ENCODE measurements around the gene DKK3.

DKK3 gene

DNA sequence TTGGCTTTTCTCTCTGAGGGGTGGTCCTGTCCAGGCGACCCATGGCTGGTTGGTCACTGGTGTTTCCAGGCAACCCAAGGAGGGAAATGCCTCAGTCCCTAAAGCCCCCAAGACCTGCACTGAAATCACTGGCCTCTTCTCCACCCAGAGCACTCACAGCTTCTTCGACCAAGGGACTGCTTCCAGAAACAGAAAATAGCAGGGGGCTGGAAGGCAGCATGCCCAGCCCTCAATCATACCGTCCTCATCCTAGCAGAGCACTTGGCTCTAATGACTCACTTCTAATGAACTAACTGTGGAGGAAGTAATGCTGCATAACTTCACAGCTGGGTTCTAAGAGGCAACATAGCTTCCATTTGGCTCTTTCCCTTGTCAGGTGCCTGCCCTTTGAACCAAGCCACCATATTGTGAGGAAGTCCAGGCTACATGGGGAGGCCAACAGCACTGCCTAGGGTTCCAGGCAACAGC lies 27.6 kb downstream of the DKK3 start:
- DNase-seq = no peak

DNA sequence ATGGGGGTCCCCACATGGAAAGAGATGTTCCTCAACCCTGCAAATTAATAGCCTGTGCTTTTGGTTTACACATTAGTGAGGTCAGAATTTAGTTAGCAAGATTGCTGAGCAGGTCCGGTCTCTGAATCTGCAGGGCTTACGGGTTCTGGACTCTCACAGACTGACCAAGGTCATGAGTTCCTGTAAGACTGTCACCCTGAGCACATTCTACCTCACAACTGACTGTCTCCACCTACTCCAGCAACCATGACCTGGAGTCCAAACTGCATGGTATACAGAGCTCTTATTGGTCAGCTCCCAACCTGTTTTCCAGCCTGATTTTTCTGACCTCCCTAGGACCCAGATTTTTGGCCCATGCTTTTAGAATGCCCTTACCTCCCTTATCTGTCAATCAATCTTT lies 28.2 kb downstream of the DKK3 start:
- DNase-seq = no peak

DNA sequence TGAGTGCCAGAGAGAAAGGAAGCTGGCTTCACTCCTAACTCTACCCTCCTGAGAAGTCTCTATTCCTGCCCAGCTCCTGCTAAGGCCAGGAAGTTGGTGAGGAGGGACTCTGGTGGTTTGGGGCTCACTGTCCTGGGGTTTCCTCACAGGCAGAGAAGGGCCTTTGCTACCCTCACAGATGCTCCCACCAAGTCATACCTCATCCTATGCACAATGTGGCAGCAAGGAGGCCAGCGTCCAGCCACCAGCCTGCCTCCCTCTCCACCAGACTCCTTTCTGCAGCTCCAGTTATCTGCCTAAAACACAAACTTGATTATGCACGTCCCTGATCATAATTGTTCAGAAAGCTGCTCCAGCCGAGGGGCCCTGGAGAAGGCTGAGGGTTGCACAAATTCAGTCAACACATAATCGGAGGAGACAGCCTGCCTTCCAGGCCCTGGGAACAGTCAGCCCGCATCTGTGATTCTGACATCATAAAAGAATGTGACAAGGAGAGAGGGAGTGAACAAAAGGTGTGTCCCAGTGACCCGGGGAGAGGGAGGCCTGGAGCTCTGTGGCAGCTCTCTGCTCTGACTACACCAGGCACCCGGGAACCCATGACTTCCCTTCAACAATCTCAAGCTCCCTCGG lies 28.8 kb downstream of the DKK3 start:
- DNase-seq = no peak

DNA sequence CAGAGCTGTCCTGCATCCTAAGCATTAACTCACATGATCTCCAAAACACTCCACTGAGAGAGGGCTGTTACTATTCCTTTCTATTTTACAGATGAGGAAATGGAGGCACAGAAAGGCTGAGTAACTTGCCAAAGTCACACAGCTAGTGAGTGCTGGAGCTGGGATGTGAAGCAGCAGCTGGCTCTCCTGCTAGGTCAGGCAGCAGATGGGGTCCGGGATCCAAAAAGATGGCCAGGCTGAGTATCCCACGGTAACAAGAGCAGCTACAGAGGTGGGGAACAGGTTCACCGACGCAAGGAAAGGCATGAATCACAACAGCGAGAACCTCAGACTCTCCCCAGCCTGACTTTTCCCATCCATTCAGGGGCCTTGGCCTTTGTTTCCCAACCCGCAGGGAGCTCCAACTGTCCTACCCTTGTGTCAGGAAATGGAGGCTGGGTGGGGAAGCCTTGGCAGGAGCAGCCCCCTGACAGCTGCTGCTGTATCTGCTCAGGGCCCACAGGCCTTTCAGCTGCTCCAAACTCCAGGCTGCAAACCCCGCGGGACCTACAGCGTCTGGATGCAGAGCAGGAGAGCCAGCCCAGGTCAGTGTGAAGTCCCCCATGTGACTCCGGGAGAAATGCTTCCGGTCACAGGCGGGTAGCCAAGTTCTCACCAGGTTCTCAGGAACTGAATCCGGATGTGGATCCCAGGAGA lies 29.5 kb downstream of the DKK3 start:
- no peak for DNase-seq

DNA sequence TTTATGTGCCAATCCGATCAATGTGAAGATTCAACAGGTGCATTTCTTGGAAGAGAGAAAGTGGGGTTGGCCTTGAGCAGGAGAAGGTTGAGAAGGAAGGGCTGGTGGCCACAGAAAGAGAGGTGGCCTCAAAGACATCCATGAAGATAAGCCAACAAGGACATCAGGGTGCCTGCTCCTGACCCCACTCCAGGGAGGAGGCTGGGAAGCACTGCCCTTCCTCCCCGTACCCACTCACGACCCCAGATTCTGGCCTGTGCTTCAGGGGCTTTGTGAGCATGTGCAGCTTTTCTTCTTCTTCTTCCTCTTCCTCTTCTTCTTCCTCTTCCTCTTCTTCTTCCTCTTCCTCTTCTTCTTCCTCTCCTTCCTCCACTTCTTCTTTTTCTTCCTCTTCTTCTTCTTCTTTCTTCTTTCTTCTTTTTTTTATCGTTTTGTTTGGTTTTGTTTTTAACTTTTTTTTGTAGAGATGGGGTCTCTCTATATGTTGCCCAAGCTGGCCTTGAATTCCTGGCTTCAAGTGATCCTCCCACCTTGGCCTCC lies 30.3 kb downstream of the DKK3 start:
- no peak for DNase-seq

DNA sequence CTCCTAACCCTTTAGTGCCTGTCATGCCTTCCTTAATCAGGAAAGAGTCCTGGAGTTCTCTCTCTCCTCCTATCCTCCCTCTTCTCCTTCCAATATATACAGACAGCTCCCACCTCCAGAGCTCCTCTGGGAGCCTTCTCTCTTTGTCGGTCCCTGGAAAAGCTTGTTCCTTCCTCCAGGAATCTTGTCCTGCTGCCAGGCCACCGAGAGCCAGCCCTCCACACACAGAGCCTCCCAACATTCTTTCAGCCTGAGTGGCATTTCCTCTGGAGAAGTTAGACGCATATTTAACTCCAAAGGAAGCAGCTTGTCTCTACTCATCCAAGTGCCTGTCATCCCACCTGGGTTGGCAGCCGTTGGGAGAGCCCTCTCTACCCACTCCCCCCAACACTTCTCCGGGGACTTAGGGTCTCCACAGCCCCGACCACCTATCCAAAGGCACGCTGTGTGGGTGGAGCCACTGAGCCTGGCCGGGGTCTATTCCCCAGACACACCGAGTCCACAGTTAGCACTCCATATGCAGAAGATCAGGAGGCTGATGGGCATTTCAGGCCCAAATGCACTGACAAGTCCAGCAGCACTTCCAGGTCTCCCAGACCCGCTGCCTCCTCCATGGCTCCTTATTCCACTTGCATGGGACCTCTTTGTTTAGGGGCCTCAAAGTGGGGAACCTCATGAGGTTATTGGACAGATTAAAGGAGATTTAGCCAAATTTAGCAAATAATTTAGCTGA lies 31.1 kb downstream of the DKK3 start:
- DNase-seq = no peak

DNA sequence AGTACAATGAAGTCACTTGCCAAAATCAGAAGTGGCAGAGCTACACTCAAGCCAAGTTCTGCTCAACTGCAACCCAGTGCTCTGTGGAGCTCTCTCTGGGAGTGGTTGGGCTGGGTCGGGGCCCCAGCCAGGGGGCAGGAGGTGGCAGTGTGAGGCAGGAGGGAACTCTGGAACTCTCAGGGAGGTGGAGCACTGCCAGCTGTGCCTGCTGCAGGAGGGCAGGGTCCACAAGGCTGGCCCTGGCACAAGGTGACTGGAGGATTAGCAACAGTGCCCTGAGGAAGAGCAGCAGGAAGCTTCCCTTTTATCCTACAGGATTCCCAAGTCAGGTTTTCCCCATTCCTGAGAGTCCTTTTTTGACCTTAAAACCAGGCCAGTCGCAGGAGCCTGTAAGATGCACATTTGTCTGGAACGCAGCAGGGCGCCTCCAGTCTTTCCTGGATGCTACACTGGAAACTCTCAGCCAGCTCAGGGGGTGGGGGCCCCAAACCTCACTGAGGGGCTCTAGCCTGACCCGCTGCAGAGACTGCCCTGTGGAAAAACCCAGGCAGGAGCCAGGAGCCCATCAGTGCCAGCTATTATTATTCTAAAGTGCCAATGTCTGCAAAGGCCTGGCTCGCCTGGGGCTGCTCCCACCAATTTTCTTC lies 31.8 kb downstream of the DKK3 start:
- DNase-seq = no peak

DNA sequence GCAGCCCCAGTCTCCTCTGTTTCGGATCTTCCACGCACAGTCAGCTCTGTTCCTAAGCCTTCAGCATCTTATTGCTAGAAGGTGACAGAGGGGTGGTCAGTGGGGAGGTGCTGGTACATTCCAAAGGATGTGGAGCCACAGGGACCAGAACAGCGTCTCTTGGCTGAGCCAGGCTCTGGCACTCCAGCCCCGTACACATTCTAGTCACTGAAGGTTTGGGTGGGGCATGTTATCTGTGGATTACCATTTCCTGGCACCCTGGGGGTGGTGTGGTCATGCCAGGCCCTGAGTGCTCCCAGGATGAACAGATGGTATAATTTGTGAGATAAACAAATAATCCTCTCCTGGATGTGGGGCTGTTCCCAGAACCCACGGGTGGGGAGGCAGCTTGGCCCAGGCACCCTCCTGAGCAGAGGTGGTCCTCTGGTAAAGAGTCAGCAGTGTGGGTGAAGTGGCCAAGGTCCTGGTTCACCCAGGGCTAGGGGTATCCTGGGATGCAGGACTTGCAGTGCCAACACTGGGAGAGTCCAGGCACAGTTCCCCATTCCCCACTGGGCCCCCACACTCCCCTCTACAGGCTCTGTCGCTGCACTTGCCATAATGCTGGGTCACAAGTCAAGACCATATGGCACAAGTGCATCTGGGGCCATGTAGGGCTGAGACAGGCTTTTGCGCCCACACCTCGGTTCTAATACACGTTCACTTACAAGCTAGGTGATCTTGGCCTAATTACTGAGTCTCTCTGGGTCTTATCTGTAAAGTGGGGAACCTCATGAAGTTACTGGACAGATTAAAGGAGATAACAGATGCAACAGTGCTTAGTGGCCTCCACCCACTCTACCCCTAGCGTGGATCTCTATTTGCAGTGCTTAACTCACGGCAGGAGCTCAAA lies 33.0 kb downstream of the DKK3 start:
- no peak for DNase-seq

DNA sequence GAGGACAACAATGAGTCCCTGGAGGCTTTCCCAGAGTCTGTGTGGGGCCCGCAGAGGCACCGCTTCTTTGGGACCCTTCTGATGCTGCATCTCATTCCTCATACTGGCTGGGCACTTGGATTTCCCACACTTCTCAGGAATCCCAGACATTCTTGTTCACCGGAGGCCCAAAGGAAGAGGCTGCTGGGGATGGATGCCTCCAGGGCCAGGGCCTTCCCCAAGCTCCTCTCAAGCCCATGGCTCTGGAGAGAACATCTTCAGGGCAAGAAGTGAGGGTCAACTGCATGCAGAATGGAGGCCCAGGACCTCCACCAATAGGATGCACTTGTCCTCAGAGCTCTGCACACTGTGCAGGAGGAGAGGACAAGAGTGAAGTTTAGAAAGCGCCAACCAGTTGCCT lies 34.6 kb downstream of the DKK3 start:
- DNase-seq = no peak

DNA sequence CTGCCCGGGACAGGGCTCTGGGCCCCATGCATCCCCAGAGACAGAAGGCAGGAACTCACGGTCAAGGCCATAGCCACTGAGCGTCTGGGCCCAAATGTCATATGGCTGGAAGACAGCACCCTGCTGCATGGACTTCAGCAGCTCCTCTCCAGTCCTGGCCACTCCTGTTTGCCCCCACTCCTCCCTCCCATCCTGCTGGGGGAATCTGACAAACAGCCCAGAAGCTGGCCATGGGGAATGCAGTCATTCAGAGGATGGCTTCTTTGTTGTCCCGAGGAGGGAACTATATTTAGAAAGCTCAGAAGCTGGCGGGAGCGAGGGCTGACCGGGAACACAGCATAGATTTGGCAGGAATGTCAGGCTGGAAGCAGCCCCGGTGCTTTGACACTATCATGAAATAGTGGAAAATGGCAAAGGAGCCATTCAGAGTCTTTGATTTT lies 35.0 kb downstream of the DKK3 start:
- no peak for DNase-seq

DNA sequence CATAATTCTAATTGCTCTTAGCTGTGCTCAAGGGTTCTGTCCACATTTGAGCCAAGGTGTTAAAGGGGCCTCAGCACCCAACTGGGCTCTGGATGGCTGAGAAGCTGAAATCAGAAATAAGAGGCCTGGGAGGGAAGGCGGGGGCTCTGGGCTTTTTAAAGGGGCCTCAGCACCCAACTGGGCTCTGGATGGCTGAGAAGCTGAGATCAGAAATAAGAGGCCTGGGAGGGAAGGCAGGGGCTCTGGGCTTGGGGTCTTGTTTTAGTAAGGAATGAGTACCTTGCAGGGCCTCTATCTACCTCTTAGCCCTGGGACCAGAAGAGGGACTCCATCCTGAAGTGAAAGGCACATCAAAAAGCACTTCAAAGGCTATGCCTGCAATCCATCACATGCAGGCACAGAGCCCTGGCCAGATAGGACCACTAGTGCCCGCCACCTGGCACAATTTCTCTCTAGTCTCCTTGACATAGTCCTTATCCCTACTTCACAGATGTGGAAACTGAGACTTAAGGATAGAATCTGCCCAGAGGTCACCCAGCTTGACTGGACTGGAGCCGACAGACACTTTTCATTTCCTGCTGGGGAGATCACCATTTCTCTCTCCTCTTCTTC lies 35.6 kb downstream of the DKK3 start:
- no peak for DNase-seq

DNA sequence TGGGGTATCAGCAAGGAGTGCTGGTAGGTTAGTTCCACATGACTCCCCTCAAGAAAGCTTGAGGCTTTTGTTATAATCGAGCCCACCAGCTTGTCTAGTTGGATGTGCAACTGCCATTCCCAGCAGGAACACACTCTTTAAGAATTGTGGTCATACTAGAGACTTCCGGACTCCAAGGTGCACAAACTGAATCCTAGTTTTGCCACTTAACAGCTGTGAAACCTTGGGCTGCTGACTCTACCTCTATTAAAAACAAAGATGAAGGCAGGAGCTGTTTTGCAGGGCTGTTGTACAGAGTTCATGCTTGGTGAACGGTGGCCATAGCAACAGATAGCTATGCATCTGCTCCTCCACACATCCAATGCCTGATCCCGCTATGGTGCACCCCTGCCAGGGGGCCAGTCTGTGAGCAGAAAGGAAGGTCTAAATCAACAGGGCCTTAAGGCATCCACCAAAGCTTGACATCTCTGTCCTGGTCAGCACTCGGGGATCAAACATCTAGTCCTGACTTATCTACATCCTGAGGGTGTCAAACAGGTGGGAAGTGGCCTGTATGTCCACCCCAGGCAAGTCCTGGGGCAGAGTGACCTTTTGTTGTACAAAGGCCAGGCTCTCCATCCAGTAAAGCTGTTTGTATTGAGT lies 36.4 kb downstream of the DKK3 start:
- no peak for DNase-seq

DNA sequence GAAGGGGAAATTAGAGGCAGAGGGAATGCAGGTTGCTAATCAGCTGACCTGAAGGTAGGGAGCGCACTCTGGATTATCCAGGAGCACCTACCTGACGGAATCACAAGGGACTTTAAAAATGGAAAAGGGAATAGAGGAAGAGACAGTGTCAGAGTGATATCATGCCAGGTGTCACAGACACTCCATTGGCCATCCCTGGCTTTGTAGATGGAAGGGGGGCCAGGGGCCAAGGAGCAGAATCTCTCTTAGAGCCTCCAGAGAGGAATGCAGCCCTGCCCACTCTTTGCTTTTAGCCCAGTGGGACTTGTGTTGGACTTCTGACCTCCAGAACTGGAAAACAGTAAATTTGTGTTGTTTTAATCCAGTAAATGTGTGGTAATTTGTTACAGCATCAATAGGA lies 37.9 kb downstream of the DKK3 start:
- no peak for DNase-seq

DNA sequence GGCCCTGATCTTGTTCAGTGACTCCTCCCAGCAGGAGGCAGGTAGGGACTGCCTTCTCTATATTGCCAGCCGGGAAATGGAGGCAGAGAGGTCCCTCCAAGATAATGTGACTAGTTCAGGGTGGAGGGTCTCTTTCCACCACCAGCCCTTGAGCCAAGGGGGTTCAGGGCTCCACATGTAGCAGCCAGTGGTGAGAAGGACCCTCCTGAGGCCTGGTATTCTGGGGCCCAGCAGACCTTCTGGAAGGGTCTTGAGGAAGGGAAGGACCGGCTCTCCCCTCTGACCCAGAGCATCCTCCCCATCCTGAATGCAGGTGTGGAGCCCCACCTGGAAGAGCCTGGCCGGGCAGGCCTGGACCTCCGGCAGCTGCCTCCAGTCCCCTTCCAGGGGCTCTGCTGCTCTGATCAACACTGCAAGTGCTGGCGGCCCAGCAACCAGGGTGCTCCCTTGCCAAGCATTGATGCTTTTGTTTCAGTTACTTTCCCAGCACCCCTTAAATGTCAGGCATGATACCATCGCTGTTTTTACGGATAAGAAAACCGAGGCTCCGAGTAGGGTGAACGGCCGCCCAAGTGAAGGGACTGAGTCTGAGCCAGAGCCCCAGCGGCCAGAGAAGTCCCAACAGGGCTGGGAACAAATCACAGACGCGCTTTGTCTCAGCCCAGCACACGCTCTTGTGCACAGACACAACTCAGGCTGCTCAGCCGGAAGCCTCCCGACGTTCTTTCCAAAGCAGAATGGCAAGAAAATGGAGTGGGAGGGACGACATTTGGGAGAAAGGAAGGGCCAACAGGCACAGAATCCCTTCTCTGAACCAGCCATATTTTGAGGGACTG lies 38.8 kb downstream of the DKK3 start:
- no peak for DNase-seq

DNA sequence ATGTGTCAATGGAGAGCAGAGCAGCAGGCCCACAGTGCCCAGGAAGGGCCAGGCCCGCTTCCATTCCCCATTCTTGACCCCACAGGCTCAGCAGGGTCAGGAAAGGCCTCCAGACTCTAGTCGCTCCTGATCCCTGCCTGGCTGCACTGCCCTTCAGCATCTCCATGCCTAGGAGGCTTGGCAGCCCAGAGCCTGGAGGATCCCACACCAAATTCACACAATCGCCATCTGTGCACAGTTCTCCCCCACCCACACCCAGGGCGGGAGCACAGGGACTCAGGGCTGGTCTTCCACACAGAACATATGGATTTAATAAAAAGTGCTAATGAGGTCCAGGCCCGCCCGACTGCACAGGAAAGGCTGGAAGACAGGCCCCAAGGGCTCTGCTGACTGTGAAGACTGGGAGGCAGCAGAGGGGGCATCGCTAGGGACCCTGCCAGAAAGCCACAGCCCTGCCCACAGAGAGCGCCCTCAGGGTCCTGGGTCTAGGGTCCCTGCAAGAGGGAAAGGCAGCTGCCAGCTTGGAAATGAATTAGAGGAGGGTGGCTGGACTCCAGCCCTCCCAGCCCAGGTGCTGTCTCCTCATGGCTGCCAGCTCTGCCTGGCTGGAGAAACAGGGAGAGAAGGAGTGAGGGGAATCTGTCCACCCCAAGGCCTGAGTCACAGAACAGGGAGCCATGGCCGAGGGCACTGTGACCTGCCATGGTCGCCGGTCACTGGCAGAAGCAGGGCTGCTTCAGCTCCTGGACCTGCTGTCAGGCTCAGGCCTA lies 39.7 kb downstream of the DKK3 start:
- no peak for DNase-seq

DNA sequence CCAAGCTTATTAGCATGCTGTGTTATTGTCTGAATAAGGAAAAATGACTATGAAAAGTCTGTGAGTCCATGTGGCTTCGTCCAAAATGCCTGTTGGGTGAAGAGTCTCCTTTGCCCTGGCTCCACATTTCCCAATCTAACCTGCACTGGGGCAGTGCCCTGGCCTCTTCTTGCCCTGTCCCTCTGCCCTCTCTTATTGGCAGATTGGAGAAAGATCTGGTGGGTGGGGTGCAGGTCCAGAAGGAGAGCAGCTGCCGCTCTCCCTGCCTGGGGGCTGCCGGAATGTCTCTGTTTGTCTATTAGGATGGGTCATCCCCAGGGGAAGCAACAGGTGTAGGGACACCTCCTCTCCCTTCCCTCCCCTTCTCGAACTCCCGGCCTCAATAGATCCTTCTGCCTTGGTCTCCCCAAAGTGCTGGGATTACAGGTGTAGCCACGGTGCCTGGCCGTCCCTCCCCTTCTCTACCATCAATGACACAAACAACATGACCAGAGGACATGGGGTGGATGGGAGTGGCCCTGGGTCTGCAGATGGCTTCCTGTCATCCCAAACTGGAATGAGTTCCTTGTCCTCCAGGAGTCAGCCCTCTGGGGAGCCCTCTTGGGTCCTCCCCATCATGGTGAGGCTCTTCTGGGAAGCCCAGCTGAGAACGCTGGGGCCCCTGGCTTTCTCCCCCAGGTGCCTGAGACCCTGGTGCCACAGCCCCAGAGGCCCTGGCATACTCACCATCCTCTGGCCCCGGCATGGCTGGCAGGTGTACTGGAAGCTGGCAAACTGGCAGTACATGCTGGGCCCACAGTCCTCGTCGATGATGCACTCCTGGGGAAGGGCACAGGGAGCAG lies 40.5 kb downstream of the DKK3 start:
- no peak for DNase-seq

DNA sequence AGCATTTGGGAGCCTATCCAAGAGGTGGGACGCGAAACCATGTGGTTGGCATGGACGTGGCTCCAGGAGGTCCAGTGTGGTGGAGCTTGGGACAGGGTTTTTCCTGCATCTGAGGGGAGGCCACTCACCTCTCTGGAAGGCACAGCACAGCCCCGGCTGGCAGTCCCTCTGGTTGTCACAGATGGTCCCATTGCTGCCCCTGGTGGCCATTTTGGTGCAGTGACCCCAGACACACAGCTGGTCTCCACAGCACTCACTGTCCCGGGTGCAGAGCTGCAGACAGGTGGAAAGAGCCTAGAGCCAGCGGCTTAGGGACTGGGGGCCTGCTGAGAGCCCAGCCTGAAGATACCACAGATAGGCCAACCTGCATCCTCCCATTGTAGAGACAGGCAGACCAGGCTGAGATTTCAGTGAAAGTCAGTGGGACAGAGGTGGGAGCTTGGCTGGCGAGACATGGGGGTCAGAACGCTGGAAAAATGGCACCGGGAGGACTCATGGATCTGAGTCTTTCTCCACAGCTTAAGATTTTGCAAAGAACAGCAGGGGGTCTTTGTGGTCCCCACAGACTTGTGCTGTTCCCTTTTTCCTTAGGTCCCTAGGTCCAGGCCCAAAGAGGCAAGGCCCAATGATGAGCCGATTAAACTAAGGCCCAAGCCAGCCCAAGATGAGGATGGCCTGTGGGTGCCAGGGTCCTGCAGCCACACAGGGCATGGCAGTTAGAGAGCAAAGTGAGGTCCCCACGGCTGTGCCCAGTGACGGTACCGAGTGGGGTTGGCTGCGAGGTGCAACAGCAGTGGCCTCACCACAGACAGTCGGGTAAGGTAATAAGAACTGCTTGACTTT lies 41.4 kb downstream of the DKK3 start:
- DNase-seq = no peak

DNA sequence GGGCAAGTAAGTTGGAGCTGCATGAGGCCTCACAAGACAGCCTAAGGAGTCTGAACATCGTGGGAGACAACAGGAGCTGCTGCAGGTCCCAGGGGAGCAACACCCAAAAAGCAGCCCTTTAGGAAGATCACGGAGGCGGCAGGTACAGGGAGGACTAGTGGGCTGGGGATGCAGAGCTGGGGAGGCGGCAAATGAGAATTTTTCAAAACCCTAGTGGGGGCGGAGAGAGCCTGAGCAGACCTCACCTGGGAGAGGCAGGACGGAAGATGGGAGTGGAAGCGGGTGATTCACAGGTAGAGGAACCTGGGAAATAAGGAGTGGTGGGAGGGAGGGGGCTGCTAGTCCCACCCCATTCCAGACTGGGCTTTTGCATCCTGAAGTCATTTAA lies 42.1 kb downstream of the DKK3 start:
- no peak for DNase-seq

Measured in NCI-H774 (cell line).